ENCODE data around the gene LRBA. TPM values are rescaled to one million over a fixed set of nuclear protein-coding genes. Genes with fewer than 3 reads are reported as not detected.

Gene LRBA
- total RNA-seq, 1 experiment from 2014 or later = 55.3 TPM

- H3K14ac ChIP-seq (ENCODE audit: insufficient read depth, low read length) = no peak overlapping the region
- no peak for DNase-seq
- H3K4ac ChIP-seq (ENCODE audit: low read depth, low read length) = no peak overlapping the region
- Mint-ChIP-seq H3K27ac (no peak overlapping the region), H3K9me3 (no peaks in the 10 kb centered on the region), H3K27me3 (ENCODE audit: low read depth) (no peaks in the 10 kb centered on the region), H3K4me1 (peaks cover 13 to 16% of the 10 kb centered on the region in 2 experiments), H3K36me3 (ENCODE audit: insufficient read depth in 1 of 3, low read depth in 3 of 3) (no peaks in the 10 kb centered on the region), H3K4me3 (no peak overlapping the region)
- H3K9ac ChIP-seq (ENCODE audit: extremely low read depth, insufficient read length, low read length) = no peak overlapping the region
- H2AFZ ChIP-seq (ENCODE audit: low read length) = no peak overlapping the region
- H3K18ac ChIP-seq (ENCODE audit: insufficient read length, low read depth, low read length) = no peak overlapping the region
- no peak overlapping the region for H2BK5ac ChIP-seq (ENCODE audit: insufficient read length, low read length)
- no peak overlapping the region for H3T11ph ChIP-seq (ENCODE audit: low read length)
- no peak overlapping the region for H3K4me2 ChIP-seq (ENCODE audit: insufficient read depth, insufficient read length, low read length)
- H3K27me3 ChIP-seq (ENCODE audit: insufficient read depth, low read length) = no peaks in the 10 kb centered on the region
- no peak overlapping the region for H2AK5ac ChIP-seq (ENCODE audit: insufficient read length, low read length)
- H3K56ac ChIP-seq (ENCODE audit: insufficient read length, low read depth, low read length) = no peak overlapping the region
- no peak overlapping the region for H2BK120ac ChIP-seq (ENCODE audit: low read depth, low read length, poor library complexity, severe bottlenecking)
- H4K5ac ChIP-seq (ENCODE audit: insufficient read length, low read depth, low read length) = no peak overlapping the region
- H2BK20ac ChIP-seq (ENCODE audit: low read depth, low read length, poor library complexity, severe bottlenecking) = no peak overlapping the region
- H2BK12ac ChIP-seq (ENCODE audit: insufficient read length, low read depth, low read length) = no peak overlapping the region
- H3K79me2 ChIP-seq (ENCODE audit: insufficient read depth, low read length) = no peaks in the 10 kb centered on the region
- no peaks in the 10 kb centered on the region for H4K20me1 ChIP-seq (ENCODE audit: control insufficient read depth, insufficient read depth, insufficient read length)
- H3K4me1 ChIP-seq (ENCODE audit: insufficient read depth, low read length) = no peaks in the 10 kb centered on the region
- H4K8ac ChIP-seq (replicated peaks; ENCODE audit: insufficient read length, low read depth, low read length) = no peak overlapping the region
- H3K9me3 ChIP-seq (ENCODE audit: control insufficient read depth, low read depth, low read length) = no peaks in the 10 kb centered on the region
- H3K23me2 ChIP-seq (ENCODE audit: insufficient read length, low read depth, low read length, poor library complexity, severe bottlenecking) = no peaks in the 10 kb centered on the region
- no peak overlapping the region for H3K23ac ChIP-seq (ENCODE audit: insufficient read length, low read depth, low read length)
- no peak overlapping the region for H3K27ac ChIP-seq (ENCODE audit: insufficient read length, low read depth, low read length)
- H4K91ac ChIP-seq (ENCODE audit: insufficient read length, low read depth, low read length) = no peak overlapping the region
- H2BK15ac ChIP-seq (ENCODE audit: low read depth, low read length) = no peak overlapping the region
- no peak for TF ChIP-seq CTCF (conservative IDR thresholded peaks at IDR 0.05)
- H3K79me1 ChIP-seq (ENCODE audit: insufficient read depth, low read depth, low read length, poor library complexity, severe bottlenecking) = no peaks in the 10 kb centered on the region
Measured at GRCh38 chr4:150681063-150681462, 334.0 kb downstream of the LRBA start.
